Gastrocnemius medialis (tissue), 4 donors: Measurements from ENCODE around the gene ARFGAP2.
"Not testable (repeated sequence)": the region's sequence is repeated elsewhere in the genome, so short reads cannot be mapped to it uniquely, and the experiment has no call there.

ENCODE experiments used
- POLR2A ChIP-seq, 2 donors: fragments of 450-650 bp; IDR thresholded peaks; one replicate each; pipeline ENCODE4 v1.6.1; 2017; ENCODE audit warnings: antibody characterized with exemption in 2 of 2, mild to moderate bottlenecking in 2 of 2, moderate library complexity in 2 of 2
- TF ChIP-seq, protein P1 (sequence below), 5 experiments: fragments of 450-650 bp in 3 of 5; fragments of 200-600 bp in 2 of 5; sonication (generic) in 2 of 5; IDR thresholded peaks in 4 of 5; conservative IDR thresholded peaks in 1 of 5; 1 replicate in 4 of 5; 2 replicates in 1 of 5; pipeline ENCODE4 v1.5.1; 2016 to 2019; ENCODE audit warnings: antibody characterized with exemption in 5 of 5, mild to moderate bottlenecking in 3 of 5, moderate library complexity in 3 of 5

DNA sequence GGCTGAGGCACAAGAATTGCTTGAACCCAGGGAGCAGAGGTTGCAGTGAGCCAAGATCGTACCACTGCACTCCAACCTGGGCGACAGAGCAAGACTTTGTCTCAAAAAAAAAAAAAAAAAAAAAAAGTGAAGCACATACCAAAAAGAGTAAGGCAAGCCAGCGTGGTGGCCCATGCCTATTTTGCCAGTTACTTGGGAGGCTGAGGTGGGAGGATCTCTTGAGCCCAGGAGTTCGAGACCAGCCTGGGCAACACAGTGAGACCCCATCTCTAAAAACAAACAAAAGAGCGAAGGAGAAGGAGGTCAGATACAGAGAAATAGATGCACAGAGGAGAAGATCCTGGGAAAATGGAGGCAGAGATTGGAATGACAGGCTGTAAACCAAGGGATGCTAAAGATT is 29.9 kb upstream of the ARFGAP2 start:
- not testable (repeated sequence) for TF ChIP-seq POLR2A (IDR thresholded peaks at IDR 0.05)
- TF ChIP-seq, protein P1, sequence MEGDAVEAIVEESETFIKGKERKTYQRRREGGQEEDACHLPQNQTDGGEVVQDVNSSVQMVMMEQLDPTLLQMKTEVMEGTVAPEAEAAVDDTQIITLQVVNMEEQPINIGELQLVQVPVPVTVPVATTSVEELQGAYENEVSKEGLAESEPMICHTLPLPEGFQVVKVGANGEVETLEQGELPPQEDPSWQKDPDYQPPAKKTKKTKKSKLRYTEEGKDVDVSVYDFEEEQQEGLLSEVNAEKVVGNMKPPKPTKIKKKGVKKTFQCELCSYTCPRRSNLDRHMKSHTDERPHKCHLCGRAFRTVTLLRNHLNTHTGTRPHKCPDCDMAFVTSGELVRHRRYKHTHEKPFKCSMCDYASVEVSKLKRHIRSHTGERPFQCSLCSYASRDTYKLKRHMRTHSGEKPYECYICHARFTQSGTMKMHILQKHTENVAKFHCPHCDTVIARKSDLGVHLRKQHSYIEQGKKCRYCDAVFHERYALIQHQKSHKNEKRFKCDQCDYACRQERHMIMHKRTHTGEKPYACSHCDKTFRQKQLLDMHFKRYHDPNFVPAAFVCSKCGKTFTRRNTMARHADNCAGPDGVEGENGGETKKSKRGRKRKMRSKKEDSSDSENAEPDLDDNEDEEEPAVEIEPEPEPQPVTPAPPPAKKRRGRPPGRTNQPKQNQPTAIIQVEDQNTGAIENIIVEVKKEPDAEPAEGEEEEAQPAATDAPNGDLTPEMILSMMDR (IDR thresholded peaks at IDR 0.05 in 4 of 5, conservative IDR thresholded peaks at IDR 0.05 in 1 of 5): not testable (repeated sequence)
